ENCODE results near the gene PIP4K2B. TPM values are rescaled to one million over a fixed set of nuclear protein-coding genes. Genes with fewer than 3 reads are reported as not detected.

PIP4K2B gene
- total RNA-seq, 4 donors from 2014 or later = 14.4 to 32.6 (median 24.1) TPM

- peaks cover 0 to 33% (median 12%) of the 10 kb centered on the region in 3 donors for H3K36me3 ChIP-seq
- 0 to 10% methylated on average over 2 to 3 of the region's 7 CpGs for WGBS, 2 donors
- H3K9me3 ChIP-seq = no peaks in the 10 kb centered on the region
- intact Hi-C loops (cut with DNase I) = no loop called here
- H3K4me3 ChIP-seq = peak overlapping the region in 1 of 4 donors; percentile 2
- H3K27me3 ChIP-seq = no peaks in the 10 kb centered on the region
- TF ChIP-seq CTCF (IDR thresholded peaks at IDR 0.05) (no peak), POLR2A (IDR thresholded peaks at IDR 0.05) (no peak)
- H3K27ac ChIP-seq = peak overlapping the region; percentile 35 to 82 (median 78)
- DNase-seq = no peak
- H3K4me1 ChIP-seq = peaks cover 20 to 57% (median 38%) of the 10 kb centered on the region in 3 donors
Observed at GRCh38 chr17:38741921-38742410, 57.4 kb downstream of the PIP4K2B start.

- TF ChIP-seq CTCF (IDR thresholded peaks at IDR 0.05) = no peak
- TF ChIP-seq POLR2A (IDR thresholded peaks at IDR 0.05) = no peak
- Histone ChIP-seq H3K27ac (peak overlapping the region; percentile 35 to 82 (median 78)), H3K4me3 (no peak overlapping the region), H3K36me3 (peaks cover 0 to 38% (median 12%) of the 10 kb centered on the region in 3 donors), H3K4me1 (peaks cover 15 to 52% (median 33%) of the 10 kb centered on the region in 3 donors), H3K9me3 (no peaks in the 10 kb centered on the region), H3K27me3 (no peaks in the 10 kb centered on the region)
- no peak for DNase-seq
- WGBS, 2 donors = 61 to 62% methylated on average over 3 of the region's 5 CpGs
- intact Hi-C loops (cut with DNase I) = no loop called here
Observed at GRCh38 chr17:38741461-38741860, 57.9 kb downstream of the PIP4K2B start.

GRCh38 chr17:38740806-38741205 is 58.5 kb downstream of the PIP4K2B start:
- WGBS, 2 donors = 73 to 92% methylated on average over 4 of the region's 4 CpGs
- no peak for DNase-seq
- Histone ChIP-seq H3K27ac (peak overlapping the region in 3 of 4 donors; percentile 21 to 82 (median 77)), H3K4me1 (peaks cover 14 to 45% (median 26%) of the 10 kb centered on the region in 3 donors), H3K27me3 (no peaks in the 10 kb centered on the region), H3K9me3 (no peaks in the 10 kb centered on the region), H3K4me3 (no peak overlapping the region), H3K36me3 (peaks cover 0 to 45% (median 12%) of the 10 kb centered on the region in 3 donors)
- intact Hi-C loops (cut with DNase I) = no loop called here
- TF ChIP-seq CTCF (IDR thresholded peaks at IDR 0.05) (no peak), POLR2A (IDR thresholded peaks at IDR 0.05) (no peak)

GRCh38 chr17:38740044-38740443 is 59.3 kb downstream of the PIP4K2B start:
- peaks cover 0 to 53% (median 12%) of the 10 kb centered on the region in 3 donors for H3K36me3 ChIP-seq
- TF ChIP-seq CTCF (IDR thresholded peaks at IDR 0.05) (no peak), POLR2A (IDR thresholded peaks at IDR 0.05) (no peak)
- H3K4me3 ChIP-seq = no peak overlapping the region
- H3K4me1 ChIP-seq = peaks cover 17 to 45% (median 24%) of the 10 kb centered on the region in 3 donors
- H3K9me3 ChIP-seq = no peaks in the 10 kb centered on the region
- no peak overlapping the region for H3K27ac ChIP-seq
- no peak for DNase-seq
- 90% methylated on average over 2 of the region's 19 CpGs; no CpG with 5 or more reads in 1 of the 2 donors for WGBS, 2 donors
- H3K27me3 ChIP-seq = no peaks in the 10 kb centered on the region
- intact Hi-C loops (cut with DNase I) = no loop called here

GRCh38 chr17:38739305-38739704 is 60.1 kb downstream of the PIP4K2B start:
- intact Hi-C loops (cut with DNase I) = no loop called here
- Histone ChIP-seq H3K27ac (no peak overlapping the region), H3K36me3 (peaks cover 0 to 56% (median 15%) of the 10 kb centered on the region in 3 donors), H3K9me3 (no peaks in the 10 kb centered on the region), H3K4me1 (peaks cover 18 to 51% (median 24%) of the 10 kb centered on the region in 3 donors), H3K27me3 (no peaks in the 10 kb centered on the region), H3K4me3 (no peak overlapping the region)
- DNase-seq = no peak
- 60 to 78% methylated on average over 2 to 5 of the region's 14 CpGs for WGBS, 2 donors
- TF ChIP-seq POLR2A (IDR thresholded peaks at IDR 0.05) = no peak

Measured in esophagus squamous epithelium (tissue), 5 donors.